ENCODE measurements around the gene COMMD6.
"Not testable (repeated sequence)": the region's sequence is repeated elsewhere in the genome, so short reads cannot be mapped to it uniquely, and the experiment has no call there.

COMMD6 gene

GRCh38 chr13:75537401-75538365 is at the start of gene COMMD6:
TSS of gene COMMD6 (minus strand) at chr13:75537841. CDS start at chr13:75537805, 36 bp downstream.
- DNase-seq: peak; percentile 79

GRCh38 chr13:75585153-75585552 is 47.5 kb upstream of the COMMD6 start:
- no peak for DNase-seq

GRCh38 chr13:75583091-75583490 is 45.5 kb upstream of the COMMD6 start:
- DNase-seq: no peak

- no peak for DNase-seq
These were observed 44.4 kb upstream of the COMMD6 start for GRCh38 chr13:75581874-75582640.

GRCh38 chr13:75579529-75579928 is 41.9 kb upstream of the COMMD6 start:
- DNase-seq: no peak

GRCh38 chr13:75569576-75569975 is 31.9 kb upstream of the COMMD6 start:
- DNase-seq: no peak

- DNase-seq: no peak
These were observed 29.0 kb upstream of the COMMD6 start for GRCh38 chr13:75566658-75567057.

GRCh38 chr13:75558145-75558840 is 20.7 kb upstream of the COMMD6 start:
- DNase-seq: no peak

- DNase-seq: no peak
These were observed 19.3 kb upstream of the COMMD6 start for GRCh38 chr13:75556961-75557360.

- DNase-seq: no peak
These were observed 18.2 kb upstream of the COMMD6 start for GRCh38 chr13:75555836-75556235.

- DNase-seq: no peak
These were observed 17.3 kb upstream of the COMMD6 start for GRCh38 chr13:75554981-75555380.

GRCh38 chr13:75554464-75554863 is 16.8 kb upstream of the COMMD6 start:
- no peak for DNase-seq

- DNase-seq: peak; percentile 55
These were observed 12.5 kb upstream of the COMMD6 start for GRCh38 chr13:75550159-75550567.

- DNase-seq: peak; percentile 98
These were observed 11.9 kb upstream of the COMMD6 start, which contains the start of gene UCHL3 for GRCh38 chr13:75549262-75550158. TSS of gene UCHL3 (plus strand) at chr13:75549791. CDS start at chr13:75549821, 30 bp downstream.

GRCh38 chr13:75547917-75548316 is 10.3 kb upstream of the COMMD6 start:
- DNase-seq: no peak

GRCh38 chr13:75545386-75545785 is 7.7 kb upstream of the COMMD6 start:
- DNase-seq: not testable (repeated sequence)

GRCh38 chr13:75544681-75545330 is 7.2 kb upstream of the COMMD6 start:
- DNase-seq: no peak

- DNase-seq: no peak
These were observed 4.3 kb upstream of the COMMD6 start for GRCh38 chr13:75541961-75542360.

GRCh38 chr13:75541287-75541686 is 3.6 kb upstream of the COMMD6 start:
- DNase-seq: no peak

- no peak for DNase-seq
These were observed 3.8 kb downstream of the COMMD6 start for GRCh38 chr13:75533861-75534260.

- no peak for DNase-seq
These were observed 7.1 kb downstream of the COMMD6 start for GRCh38 chr13:75530549-75530961.

All from stimulated activated CD8-positive, alpha-beta memory T cell treated with anti-CD3 and anti-CD28 coated beads, Interleukin-4, amount 100 ng/mL, for 48 hours (primary cell).